ENCODE measurements around the gene C1orf87.

- TF ChIP-seq CTCF (conservative IDR thresholded peaks at IDR 0.05 in 1 of 2, IDR thresholded peaks at IDR 0.05 in 1 of 2; ENCODE audit: low read depth in 1 of 2, low read length in 2 of 2): no peak
- no peak for TF ChIP-seq EZH2 (IDR thresholded peaks at IDR 0.05; ENCODE audit: low read length, missing control alignments)
Measured at GRCh38 chr1:60008500-60008899, 65.1 kb downstream of the C1orf87 start.

All from fibroblast of lung (primary cell).